ENCODE results near the gene SMYD3.

Gene SMYD3

GRCh38 chr1:246351721-246352120 is 155.4 kb downstream of the SMYD3 start:
- no peak overlapping the region for H3K4me3 ChIP-seq (ENCODE audit: low read depth, low read length)
- TF ChIP-seq, protein P1, sequence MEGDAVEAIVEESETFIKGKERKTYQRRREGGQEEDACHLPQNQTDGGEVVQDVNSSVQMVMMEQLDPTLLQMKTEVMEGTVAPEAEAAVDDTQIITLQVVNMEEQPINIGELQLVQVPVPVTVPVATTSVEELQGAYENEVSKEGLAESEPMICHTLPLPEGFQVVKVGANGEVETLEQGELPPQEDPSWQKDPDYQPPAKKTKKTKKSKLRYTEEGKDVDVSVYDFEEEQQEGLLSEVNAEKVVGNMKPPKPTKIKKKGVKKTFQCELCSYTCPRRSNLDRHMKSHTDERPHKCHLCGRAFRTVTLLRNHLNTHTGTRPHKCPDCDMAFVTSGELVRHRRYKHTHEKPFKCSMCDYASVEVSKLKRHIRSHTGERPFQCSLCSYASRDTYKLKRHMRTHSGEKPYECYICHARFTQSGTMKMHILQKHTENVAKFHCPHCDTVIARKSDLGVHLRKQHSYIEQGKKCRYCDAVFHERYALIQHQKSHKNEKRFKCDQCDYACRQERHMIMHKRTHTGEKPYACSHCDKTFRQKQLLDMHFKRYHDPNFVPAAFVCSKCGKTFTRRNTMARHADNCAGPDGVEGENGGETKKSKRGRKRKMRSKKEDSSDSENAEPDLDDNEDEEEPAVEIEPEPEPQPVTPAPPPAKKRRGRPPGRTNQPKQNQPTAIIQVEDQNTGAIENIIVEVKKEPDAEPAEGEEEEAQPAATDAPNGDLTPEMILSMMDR (conservative IDR thresholded peaks at IDR 0.05; ENCODE audit: low read depth, low read length), result no peak
- no peak for DNase-seq (ENCODE audit: low read depth)

DNA sequence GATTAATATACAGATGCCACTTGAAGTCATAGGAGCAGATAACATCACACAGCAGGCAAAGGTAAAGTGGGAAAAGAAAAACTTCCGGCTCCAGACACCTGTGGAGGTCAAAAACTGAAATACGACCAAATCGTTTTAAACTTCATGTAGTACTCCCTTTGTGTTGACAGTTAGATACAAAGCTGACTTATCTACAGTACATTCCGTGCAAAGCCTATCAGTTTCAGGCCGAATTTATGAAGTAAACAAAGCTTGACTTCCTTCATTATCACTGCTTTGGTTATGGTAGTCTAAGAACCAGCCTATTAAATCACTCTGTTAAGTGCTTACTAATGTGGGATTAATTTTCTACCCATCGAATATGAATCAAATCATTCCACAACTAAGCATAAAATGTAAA is 156.3 kb downstream of the SMYD3 start:
- TF ChIP-seq, protein P1 (conservative IDR thresholded peaks at IDR 0.05; ENCODE audit: low read depth, low read length), result no peak
- no peak overlapping the region for H3K4me3 ChIP-seq (ENCODE audit: low read depth, low read length)
- DNase-seq (ENCODE audit: low read depth), result peak; percentile 17

DNA sequence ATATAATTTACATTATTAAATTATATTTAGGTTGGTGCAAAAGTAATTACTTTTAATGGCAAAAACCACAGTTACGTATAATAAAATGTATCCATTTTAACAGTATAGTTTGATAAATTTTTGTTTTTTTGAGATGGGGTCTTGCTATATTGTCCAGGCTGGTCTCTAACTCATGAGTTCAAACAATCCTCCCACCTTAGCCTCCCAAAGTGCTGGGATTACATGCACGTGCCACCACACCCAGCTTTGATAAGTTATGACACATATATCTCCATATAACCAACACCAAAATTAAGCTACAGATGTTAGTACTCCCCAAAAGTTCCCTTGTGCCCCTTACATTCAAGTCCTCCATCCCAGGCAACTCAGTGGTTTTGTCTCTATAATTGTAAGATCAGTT is 163.1 kb downstream of the SMYD3 start:
- TF ChIP-seq, protein P1 (conservative IDR thresholded peaks at IDR 0.05; ENCODE audit: low read depth, low read length), result no peak
- no peak for DNase-seq (ENCODE audit: low read depth)
- H3K4me3 ChIP-seq (ENCODE audit: low read depth, low read length), result no peak overlapping the region

GRCh38 chr1:246343251-246343650 is 163.8 kb downstream of the SMYD3 start:
- DNase-seq (ENCODE audit: low read depth), result no peak

GRCh38 chr1:246338546-246338945 is 168.5 kb downstream of the SMYD3 start:
- H3K4me3 ChIP-seq (ENCODE audit: low read depth, low read length), result no peak overlapping the region
- TF ChIP-seq, protein P1 (conservative IDR thresholded peaks at IDR 0.05; ENCODE audit: low read depth, low read length), result no peak
- DNase-seq (ENCODE audit: low read depth), result no peak

More at GRCh38 chr1:246343251-246343650, 163.8 kb downstream of the SMYD3 start:
- TF ChIP-seq, protein P1 (conservative IDR thresholded peaks at IDR 0.05; ENCODE audit: low read depth, low read length), result no peak
- no peak overlapping the region for H3K4me3 ChIP-seq (ENCODE audit: low read depth, low read length)

DNA sequence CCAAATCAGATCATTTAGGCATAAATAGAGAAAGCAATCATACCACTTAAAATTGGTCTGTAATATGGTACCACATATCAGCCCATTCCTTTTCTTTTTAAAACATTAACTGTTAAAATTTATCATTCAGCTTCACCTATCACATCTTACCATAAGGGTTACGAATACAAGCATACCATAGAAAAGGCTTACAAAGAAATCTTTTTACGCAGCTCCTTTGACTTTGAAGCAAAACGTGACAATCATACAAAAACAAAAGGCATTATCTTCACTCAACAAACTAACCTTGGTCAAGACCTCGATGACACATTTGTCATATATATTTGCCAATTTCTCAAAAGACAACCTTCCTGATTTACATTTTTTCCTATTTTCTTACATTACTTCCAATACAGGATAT is 169.0 kb downstream of the SMYD3 start:
- DNase-seq (ENCODE audit: low read depth), result no peak
- TF ChIP-seq, protein P1 (conservative IDR thresholded peaks at IDR 0.05; ENCODE audit: low read depth, low read length), result no peak
- no peak overlapping the region for H3K4me3 ChIP-seq (ENCODE audit: low read depth, low read length)

DNA sequence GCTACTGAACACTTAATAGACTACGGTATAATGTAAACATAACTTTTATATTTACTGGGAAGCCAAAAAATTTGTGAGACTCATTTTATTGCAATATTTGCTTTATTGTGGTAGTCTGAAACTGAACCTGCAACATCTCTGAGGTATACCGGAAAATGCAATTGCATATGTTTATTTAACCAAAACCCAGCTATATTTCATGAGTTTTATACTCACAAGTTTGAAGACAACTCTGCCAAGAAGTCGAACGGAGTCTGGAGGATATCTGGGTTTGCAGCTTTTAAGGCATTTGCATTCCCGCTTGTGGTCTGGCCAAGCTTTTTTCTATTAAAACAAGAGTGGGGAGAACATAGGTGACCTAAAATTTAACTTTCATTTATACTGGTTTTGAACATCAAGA is 171.9 kb downstream of the SMYD3 start:
- no peak overlapping the region for H3K4me3 ChIP-seq (ENCODE audit: low read depth, low read length)
- DNase-seq (ENCODE audit: low read depth), result no peak
- TF ChIP-seq, protein P1 (conservative IDR thresholded peaks at IDR 0.05; ENCODE audit: low read depth, low read length), result no peak
